HG02943 (cell line): Measurements from ENCODE around the gene ZBTB39.
"Not testable (repeated sequence)": the region's sequence is repeated elsewhere in the genome, so short reads cannot be mapped to it uniquely, and the experiment has no call there.

ENCODE experiments used
- ATAC-seq: cut with Tn5 transposase; IDR thresholded peaks from one replicate; pipeline ENCODE4 v1.9.1; 2021; ENCODE audit warnings: mild to moderate bottlenecking, low read depth, moderate library complexity; ENCODE audit not compliant: unreplicated experiment

ZBTB39 gene, protein sequence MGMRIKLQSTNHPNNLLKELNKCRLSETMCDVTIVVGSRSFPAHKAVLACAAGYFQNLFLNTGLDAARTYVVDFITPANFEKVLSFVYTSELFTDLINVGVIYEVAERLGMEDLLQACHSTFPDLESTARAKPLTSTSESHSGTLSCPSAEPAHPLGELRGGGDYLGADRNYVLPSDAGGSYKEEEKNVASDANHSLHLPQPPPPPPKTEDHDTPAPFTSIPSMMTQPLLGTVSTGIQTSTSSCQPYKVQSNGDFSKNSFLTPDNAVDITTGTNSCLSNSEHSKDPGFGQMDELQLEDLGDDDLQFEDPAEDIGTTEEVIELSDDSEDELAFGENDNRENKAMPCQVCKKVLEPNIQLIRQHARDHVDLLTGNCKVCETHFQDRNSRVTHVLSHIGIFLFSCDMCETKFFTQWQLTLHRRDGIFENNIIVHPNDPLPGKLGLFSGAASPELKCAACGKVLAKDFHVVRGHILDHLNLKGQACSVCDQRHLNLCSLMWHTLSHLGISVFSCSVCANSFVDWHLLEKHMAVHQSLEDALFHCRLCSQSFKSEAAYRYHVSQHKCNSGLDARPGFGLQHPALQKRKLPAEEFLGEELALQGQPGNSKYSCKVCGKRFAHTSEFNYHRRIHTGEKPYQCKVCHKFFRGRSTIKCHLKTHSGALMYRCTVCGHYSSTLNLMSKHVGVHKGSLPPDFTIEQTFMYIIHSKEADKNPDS

DNA sequence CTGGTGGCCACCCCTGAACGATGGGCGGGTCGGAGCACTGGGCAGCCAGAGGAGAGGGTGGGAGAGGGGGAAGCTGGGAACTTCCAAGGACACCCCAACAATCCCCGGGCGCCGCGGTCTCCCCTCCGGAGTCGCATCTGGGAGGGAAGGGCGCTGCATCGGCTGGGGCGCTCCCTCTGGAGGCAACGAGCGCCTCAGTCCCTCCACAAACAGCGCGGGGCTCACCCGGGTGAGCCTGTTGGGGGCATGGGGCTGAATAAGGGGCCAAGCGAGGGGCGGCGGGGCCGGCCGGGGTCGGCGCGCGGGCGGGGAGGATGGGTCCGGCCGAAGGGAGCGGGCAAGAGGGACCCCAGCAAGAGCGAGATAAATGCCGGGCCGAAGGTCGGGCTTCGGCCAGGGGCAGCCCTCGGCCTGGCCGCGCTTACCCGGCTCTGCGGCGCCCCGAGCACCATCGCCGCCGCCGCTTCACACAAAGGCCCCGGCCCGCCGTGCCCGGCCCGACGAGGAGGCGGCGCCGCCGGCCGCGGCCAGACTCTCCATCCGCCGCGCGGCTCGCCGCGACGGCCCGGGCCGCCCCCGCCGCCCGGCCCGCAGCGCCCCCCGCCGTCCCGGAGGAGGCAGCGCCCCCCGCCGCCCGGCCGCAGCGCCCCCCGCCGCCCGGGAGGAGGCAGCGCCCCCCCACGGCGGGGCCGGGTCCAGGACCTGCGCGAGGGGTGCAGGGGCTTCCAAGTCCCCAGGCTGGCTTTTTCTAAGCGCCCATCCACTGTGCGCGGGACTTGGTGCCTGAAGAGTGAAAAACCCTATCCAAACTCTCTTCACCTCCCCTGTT lies at the start of gene ZBTB39:
ZBTB39 (minus strand) TSS at position 567 of the 829 bp plus-strand sequence. CDS start 1,629 bp downstream, outside the sequence.
- ATAC-seq: no peak

DNA sequence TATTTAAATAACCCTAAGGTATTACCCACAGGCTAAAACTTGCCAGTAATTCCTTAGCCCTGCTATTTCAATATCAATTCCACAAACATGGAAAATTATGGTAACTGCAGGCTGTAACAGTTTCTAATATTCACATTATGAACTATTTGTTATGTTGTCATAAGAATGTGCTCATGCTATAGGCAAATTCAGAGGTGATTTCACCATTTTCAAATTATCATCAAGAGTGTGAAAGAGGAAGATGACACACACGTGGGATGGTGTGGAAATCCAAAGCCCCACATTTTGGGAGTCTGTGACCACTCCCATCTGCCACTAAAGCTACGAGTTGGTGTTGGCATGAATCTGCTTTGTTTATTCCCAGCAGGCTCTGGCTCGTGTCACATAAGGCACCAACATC lies 49.5 kb upstream of the ZBTB39 start:
- ATAC-seq: no peak

DNA sequence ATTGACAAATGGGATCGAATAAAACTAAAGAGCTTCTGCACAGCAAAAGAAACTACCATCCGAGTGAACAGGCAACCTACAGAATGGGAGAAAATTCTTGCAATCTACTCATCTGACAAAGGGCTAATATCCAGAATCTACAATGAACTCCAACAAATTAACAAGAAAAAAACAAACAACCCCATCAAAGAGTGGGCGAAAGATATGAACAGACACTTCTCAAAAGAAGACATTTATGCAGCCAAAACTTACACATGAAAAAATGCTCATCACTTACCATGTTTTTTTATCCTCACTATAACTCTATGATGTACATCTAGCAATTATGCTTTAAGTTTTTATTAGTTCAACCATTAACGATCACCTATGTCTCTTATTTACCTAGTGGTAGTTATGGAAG lies 47.6 kb upstream of the ZBTB39 start:
- ATAC-seq: not testable (repeated sequence)

DNA sequence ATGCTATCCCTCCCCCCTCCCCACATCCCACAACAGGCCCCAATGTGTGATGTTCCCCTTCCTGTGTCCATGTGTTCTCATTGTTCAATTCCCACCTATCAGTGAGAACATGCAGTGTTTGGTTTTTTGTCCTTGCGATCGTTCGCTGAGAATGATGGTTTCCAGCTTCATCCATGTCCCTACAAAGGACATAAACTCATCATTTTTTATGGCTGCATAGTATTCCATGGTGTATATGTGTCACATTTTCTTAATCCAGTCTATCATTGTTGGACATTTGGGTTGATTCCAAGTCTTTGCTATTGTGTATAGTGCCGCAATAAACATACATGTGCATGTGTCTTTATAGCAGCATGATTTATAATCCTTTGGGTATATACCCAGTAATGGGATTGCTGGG lies 46.8 kb upstream of the ZBTB39 start:
- not testable (repeated sequence) for ATAC-seq

DNA sequence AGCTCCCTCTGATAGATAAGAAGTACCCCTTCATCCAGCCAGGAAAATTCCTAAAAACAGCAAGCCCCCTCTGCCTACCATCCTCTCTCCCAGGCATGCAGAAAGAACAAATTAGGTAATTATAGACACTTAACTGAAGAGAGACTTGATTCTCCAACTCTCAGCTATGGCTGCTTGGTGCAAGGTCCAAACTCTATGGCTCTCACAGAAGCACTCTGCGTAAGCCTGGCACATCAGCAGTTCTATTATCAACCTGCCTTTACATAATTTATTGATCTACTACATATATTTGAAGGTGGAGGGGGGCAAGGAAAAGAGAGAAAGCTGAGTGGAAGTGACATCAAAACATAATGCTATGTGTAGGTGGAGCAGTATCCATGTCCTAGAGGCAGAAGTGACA lies 44.7 kb upstream of the ZBTB39 start:
- ATAC-seq: no peak

DNA sequence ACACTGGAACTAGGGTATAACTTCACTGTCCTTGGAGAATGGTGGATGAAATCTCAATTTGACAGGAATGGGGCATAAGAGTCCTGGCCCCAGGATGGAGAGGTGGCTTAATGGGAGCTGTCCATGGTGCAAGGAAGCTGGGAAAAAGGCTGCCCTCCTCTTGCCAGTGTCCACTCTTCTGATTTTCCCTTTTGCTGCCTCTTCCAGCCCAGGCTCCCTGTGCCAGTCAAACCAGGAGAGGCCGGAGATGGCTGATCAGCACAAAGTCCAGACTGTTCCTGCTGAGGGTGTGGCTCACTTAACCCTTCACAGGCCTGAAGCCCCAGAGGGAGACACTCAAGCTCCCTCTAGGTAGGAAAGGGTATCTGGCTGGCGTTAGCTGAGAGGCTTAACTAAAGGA lies 43.5 kb upstream of the ZBTB39 start, which contains the start of gene MYO1A:
MYO1A (minus strand) TSS at position 240 of the 400 bp plus-strand sequence. CDS start 1,806 bp downstream, outside the sequence.
- ATAC-seq: no peak

DNA sequence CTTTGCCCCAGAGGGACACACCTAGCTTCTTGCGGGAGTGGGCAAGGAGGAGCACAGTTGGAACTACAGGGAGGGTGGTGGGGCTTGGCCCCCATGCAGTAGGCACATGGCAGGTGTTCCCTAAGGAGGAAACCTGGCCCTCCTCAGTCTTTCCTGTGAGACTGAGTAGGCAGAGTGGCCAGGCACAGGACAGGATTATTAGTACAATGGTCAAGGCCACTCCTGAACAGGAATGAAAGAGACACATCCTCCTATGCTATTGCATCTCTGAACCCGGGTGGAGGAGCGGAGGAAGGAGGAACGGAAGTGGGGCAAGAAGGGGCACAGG lies 42.7 kb upstream of the ZBTB39 start:
- no peak for ATAC-seq

DNA sequence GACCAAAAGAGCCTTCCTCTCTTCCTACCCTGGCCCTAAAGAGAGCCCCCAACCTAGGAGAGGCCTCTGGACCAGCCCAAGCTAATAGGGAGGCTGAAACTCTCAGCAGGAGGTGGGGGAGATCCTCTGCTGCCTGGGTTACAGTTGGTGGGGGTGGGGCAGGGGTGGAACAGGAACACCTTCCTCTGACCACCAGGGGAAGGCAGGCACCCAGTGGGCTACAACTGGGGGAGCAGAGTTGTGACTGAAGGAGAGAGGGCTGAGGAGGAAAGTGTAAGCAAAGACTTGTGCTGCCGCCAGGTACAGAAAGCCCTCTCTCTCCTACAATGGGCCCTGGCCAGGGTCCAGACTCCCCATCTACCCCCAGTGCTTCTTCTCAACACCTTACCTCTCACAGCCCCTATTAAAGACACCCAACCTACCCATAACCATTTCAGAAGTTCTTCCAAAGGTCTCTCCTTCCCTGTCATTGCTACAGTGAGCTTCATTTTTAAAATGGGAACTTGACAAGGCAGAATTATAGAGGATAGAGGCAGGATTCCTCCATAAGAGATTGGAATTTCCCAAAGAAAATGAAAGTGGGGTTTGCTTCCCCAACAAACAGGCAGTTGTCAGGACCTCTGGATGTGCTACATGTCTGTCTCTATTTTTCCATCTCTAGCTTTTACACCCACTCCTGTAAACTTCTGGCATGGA lies 42.2 kb upstream of the ZBTB39 start:
- no peak for ATAC-seq

DNA sequence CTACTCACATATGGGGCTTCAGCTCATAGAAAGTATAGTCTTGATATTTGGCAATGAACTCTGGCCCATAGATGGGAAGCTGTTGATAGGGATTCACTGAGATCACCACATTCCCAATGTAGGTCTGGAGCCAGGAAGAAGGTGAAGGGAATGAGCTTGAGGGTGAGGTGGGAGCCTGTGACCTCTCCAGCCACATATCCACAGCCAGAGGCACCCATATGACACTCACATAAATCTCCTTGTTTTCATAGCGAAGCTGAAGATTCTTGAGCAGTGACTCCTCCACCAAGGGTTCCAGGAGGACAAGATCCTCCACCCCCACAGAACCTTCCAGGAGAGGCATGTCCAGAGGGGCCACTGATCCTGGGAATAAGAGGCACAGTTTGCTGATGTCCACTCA lies 41.6 kb upstream of the ZBTB39 start:
- no peak for ATAC-seq

DNA sequence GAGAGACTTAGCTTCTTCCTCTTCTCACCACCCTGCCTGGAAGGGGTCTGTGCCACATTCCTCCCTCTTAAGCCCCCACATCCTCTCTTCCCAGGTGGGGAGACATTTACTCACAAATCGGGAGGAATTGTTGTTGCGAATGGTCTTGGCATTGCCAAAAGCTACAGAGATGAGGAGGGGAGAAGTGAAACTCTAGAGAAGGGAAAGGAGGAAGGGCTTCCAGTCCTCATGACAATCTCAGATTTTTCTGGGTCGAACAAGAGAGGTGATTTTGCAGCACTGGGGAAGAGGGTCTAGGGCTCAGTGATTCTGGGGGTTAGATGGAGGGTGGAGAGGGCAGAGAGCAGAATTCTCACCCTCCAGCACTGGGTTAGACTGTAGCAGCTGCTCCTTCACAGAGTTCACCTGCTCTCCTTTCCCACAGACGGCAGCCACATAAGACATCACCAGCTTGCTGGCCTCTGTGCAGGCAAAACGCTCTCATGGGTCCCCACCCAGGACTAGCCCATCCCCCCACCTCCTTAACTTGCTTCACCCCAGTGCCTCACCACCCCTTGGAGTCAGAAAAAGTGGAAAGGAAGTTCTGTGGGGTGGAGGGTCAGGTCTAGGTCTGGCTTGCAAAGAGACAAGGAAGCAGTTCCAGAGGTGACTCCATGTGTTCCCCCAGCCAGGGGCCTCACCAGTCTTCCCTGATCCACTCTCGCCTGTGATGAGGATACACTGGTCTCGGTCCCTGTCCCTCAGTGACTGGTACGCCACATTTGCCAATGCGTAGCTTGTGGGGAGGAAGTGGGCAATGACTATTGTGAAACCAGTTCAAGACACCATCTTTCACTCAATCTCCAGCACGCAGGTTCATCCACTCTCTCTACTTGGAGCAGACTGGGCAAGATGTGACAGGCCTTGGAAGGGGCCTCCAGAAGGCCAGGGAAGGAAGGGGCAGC lies 40.9 kb upstream of the ZBTB39 start:
- no peak for ATAC-seq

DNA sequence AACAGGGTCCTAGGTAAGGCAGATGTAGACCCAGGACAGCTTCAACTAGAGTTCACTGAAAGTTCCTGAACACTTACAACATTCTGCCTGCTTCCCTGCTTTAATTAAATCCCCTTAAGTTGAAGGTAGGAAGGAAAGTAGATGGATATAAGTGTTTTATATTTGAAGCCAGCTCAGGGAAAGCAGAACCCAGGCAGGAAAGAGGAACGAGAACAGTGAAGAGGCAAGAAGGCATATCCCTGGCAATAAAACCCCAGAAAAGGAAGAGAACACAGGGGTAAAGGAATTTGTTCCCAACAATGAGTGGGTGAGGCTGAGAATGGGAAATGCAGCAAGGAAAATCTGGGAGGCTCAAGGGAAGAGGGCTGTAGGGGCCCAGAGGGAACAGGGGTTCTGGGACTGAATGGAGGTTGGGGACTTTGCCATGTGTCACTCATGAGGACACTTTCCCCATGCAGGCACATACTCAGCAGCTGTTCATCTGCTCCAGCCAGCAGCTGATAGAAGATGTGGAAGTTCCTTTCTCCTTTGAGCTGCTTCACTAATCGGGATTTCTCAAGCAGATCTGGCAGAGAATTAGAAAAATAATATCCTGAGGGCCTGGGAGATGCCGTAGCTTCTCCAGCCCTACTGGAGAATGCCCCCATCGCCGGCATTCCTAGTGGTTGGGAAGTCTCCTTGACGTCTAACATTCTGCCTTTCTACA lies 39.9 kb upstream of the ZBTB39 start:
- no peak for ATAC-seq

DNA sequence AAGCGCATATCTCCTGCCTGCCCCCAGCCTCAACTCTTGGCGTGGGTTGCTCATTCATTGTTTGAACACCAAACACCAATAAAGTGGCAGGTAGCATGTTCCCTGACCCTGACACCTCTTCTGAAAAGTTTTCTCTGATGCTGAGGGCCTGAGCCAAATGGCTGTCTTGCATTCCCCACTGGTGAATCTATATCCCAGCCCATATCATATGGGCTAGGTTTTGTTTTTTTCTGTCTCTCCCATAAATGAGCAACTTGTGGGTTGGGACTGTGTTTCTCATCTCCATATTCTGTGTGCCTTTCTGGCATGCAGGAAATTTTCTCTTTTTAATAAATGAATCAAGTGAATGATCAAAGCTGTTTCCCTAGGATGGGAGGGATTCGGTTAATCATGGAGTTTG lies 38.5 kb upstream of the ZBTB39 start:
- no peak for ATAC-seq

DNA sequence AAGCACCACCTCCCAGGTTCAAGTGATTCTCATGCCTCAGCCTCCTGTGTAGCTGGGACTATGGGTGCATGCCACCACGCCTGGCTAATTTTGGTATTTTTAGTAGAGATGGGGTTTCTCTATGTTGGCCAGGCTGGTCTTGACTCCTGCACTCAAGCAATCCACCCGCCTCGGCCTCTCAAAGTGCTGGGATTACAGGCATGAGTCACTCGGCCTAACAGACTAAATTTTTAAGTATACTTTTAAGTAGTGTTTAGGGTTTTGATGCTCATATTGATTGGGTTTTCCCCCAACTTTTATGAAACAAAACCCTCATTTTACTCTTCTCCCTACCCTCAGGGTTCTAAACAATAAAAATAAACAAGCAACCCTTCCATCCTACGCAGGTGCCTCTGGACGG lies 38.1 kb upstream of the ZBTB39 start:
- ATAC-seq: no peak

DNA sequence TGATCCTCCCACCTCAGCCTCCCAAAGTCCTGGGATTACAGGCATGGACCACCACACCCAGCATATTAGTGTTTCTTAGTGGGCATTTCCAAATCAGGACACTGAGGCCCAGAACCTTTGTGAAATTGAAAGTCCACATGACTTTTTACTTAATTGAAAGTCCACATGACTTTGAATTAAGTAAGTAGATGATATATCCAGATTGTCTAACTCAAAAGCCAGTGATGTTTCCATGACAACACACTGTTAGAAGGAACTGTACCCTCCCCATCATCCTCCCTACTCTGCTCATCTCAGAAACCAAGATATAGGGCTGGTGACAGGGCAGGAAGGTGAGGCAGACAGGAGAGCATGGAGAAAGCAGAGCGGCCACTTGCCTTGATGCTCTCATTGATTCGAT lies 36.3 kb upstream of the ZBTB39 start:
- ATAC-seq: no peak

DNA sequence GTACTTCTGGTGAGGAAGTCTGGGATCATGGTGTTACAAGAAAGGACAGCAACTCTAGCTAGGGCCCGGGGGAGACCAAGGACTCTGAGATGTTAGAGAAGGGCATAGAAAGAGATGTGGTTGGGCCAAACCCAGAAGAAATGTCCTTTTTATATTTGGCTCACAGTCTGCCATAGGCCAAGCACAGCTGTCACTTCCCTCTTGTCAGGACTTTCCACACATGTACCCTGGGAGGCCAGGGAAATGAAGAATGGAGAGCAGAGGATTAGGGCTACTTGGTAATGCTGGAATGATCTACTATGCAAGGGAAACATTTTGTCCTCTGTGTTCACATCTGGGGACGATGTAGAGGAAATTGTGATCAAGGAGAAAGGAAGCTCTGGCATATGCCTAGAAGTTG lies 34.4 kb upstream of the ZBTB39 start:
- no peak for ATAC-seq

DNA sequence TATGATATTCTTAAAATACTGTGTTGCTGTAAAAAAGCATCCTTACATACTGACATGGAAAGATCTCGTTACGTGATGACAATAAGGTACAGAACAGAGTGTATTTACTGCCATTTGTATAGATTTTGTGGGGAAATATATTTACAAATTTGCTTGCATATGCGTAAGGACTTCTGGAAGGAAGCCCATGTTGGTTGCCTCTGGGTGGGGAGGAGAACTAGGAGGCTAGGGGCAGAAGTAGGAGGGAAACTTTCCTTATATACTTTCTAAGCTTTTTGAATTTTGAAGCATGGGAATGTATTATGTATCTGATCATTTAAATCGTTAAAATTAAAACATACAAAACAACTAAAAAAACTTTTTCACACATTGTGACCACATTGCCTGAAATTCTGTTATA lies 33.9 kb upstream of the ZBTB39 start:
- ATAC-seq: no peak

DNA sequence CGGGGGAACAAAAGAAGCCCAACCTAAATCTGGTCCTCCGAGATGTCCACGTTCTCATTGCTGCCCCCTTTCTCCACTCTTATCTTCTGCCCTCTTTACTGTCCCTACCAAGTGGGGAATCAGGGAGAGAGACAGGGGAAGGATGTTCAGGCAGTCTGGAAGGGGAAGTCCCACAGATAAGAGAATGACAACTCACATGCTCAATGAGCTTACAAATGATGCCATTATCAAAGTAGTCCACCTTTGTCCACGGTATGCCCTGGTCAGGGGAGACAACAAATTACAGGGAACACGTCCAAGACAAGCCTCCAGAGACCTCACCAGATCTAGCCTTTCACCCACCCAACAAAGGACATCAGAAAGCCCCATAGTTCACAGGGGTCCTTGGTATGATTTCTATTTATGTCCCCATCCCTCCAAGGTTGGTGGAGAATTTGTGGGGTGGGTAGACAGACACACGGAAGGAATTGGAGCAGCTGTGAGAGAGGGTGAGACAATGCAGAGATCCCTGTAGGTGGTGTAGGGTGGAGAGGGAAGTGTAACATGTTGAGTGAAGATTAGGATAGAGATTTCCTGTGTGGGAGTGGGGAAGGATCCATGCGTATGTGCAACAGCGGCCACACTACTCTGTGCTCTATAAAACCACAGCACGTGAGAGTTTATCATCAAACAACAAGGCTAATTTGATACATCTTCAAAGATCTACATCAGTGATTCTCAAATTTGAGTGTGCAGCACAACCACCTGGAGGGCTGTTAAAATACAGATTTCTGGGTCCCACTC lies 32.9 kb upstream of the ZBTB39 start:
- no peak for ATAC-seq

DNA sequence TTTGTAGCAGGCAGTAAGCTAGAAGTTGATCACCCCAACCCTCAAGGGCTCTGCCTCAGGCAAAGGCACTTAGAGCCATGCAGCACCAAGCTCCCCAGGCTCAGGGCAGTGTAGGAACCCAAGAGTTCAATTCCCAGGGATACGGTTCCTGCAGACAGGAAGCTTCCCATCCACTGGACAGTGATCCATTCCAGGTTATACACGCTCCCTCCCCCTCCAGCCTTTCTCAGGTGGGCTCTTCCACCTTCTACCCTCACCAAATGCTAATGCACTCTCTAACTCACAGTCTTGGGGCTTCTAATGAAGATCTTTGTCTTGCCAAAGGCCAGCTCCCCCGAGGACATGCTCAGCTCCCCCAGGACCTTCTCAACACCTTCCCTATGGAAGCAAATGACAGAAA lies 30.9 kb upstream of the ZBTB39 start:
- ATAC-seq: no peak
